DND-41 (cell line): Measurements from ENCODE around the gene NXPE1.

Experiments used
- CTCF ChIP-seq: IDR thresholded peaks from 2 replicates; pipeline ENCODE4 v1.5.1; 2012; ENCODE audit warnings: borderline replicate concordance, low read length, moderate library complexity, mild to moderate bottlenecking; ENCODE audit not compliant: poor library complexity, severe bottlenecking; ENCODE audit errors: extremely low read depth
- EZH2 ChIP-seq: IDR thresholded peaks from 3 replicates; pipeline ENCODE4 v1.6.1; 2012; ENCODE audit warnings: borderline replicate concordance, low read depth, mild to moderate bottlenecking, moderate library complexity, low read length, inconsistent platforms; ENCODE audit not compliant: severe bottlenecking

- TF ChIP-seq CTCF (no peak), EZH2 (no peak)
These were observed 27.1 kb upstream of the NXPE1 start for GRCh38 chr11:114586797-114587196.
